ENCODE results near the gene FGD6.
"Not testable (repeated sequence)": the region's sequence is repeated elsewhere in the genome, so short reads cannot be mapped to it uniquely, and the experiment has no call there.

Gene FGD6

GRCh38 chr12:95114766-95115405, 102.4 kb downstream of the FGD6 start:
- TF ChIP-seq CTCF (IDR thresholded peaks at IDR 0.05; ENCODE audit: low read depth, low read length): no peak
- H3K4me3 ChIP-seq (ENCODE audit: low read depth, low read length): no peak overlapping the region

GRCh38 chr12:95107362-95107761, 109.9 kb downstream of the FGD6 start:
- no peak for TF ChIP-seq CTCF (IDR thresholded peaks at IDR 0.05; ENCODE audit: low read depth, low read length)
- H3K4me3 ChIP-seq (ENCODE audit: low read depth, low read length): no peak overlapping the region

- no peak for TF ChIP-seq CTCF (IDR thresholded peaks at IDR 0.05; ENCODE audit: low read depth, low read length)
- H3K4me3 ChIP-seq (ENCODE audit: low read depth, low read length): no peak overlapping the region
Measured at GRCh38 chr12:95105540-95105939, 111.7 kb downstream of the FGD6 start.

- no peak for TF ChIP-seq CTCF (IDR thresholded peaks at IDR 0.05; ENCODE audit: low read depth, low read length)
- no peak overlapping the region for H3K4me3 ChIP-seq (ENCODE audit: low read depth, low read length)
Measured at GRCh38 chr12:95104919-95105452, 112.3 kb downstream of the FGD6 start.

GRCh38 chr12:95102916-95103671, 114.2 kb downstream of the FGD6 start:
- no peak overlapping the region for H3K4me3 ChIP-seq (ENCODE audit: low read depth, low read length)
- TF ChIP-seq CTCF (IDR thresholded peaks at IDR 0.05; ENCODE audit: low read depth, low read length): no peak

GRCh38 chr12:95101957-95102356, 115.3 kb downstream of the FGD6 start:
- H3K4me3 ChIP-seq (ENCODE audit: low read depth, low read length): not testable (repeated sequence)

GRCh38 chr12:95100264-95101190, 116.7 kb downstream of the FGD6 start:
- TF ChIP-seq CTCF (IDR thresholded peaks at IDR 0.05; ENCODE audit: low read depth, low read length): no peak
- H3K4me3 ChIP-seq (ENCODE audit: low read depth, low read length): no peak overlapping the region

All from WI38 (cell line).